ENCODE data around the gene ADARB1.

The ADARB1 gene

GRCh38 chr21:45086337-45086958, 12.1 kb downstream of the ADARB1 start:
- no peak overlapping the region for H3K27ac ChIP-seq
- H3K4me3 ChIP-seq, result no peak overlapping the region

GRCh38 chr21:45087022-45087823, 12.8 kb downstream of the ADARB1 start:
- no peak overlapping the region for H3K4me3 ChIP-seq
- peak overlapping the region in 2 of 21 experiments; percentile 9 to 20 for H3K27ac ChIP-seq

- Histone ChIP-seq H3K4me3 (no peak overlapping the region), H3K27ac (peak overlapping the region in 1 of 21 experiments; percentile 9)
Observed at GRCh38 chr21:45088116-45088515, 13.7 kb downstream of the ADARB1 start.

GRCh38 chr21:45088729-45089128, 14.3 kb downstream of the ADARB1 start:
- no peak overlapping the region for H3K4me3 ChIP-seq
- H3K27ac ChIP-seq, result no peak overlapping the region

GRCh38 chr21:45089964-45090363, 15.6 kb downstream of the ADARB1 start:
- no peak overlapping the region for H3K27ac ChIP-seq
- no peak overlapping the region for H3K4me3 ChIP-seq

- Histone ChIP-seq H3K4me3 (no peak overlapping the region), H3K27ac (peak overlapping the region in 1 of 21 experiments; percentile 8)
Observed at GRCh38 chr21:45090966-45091365, 16.6 kb downstream of the ADARB1 start.

GRCh38 chr21:45091550-45092322, 17.4 kb downstream of the ADARB1 start:
- no peak overlapping the region for H3K4me3 ChIP-seq
- H3K27ac ChIP-seq, result peak overlapping the region in 1 of 21 experiments; percentile 8

GRCh38 chr21:45093035-45093532, 18.7 kb downstream of the ADARB1 start:
- no peak overlapping the region for H3K4me3 ChIP-seq
- H3K27ac ChIP-seq, result peak overlapping the region in 15 of 21 experiments; percentile 4 to 75 (median 41)

GRCh38 chr21:45094412-45094811, 20.0 kb downstream of the ADARB1 start:
- H3K27ac ChIP-seq, result peak overlapping the region in 1 of 21 experiments; percentile 24
- H3K4me3 ChIP-seq, result no peak overlapping the region

- Histone ChIP-seq H3K4me3 (no peak overlapping the region), H3K27ac (peak overlapping the region in 1 of 21 experiments; percentile 15)
Observed at GRCh38 chr21:45095505-45095904, 21.1 kb downstream of the ADARB1 start.

GRCh38 chr21:45096217-45096616, 21.8 kb downstream of the ADARB1 start:
- H3K4me3 ChIP-seq, result no peak overlapping the region

GRCh38 chr21:45097827-45098387, 23.5 kb downstream of the ADARB1 start:
- Histone ChIP-seq H3K4me3 (no peak overlapping the region), H3K27ac (no peak overlapping the region)

More at GRCh38 chr21:45096217-45096616, 21.8 kb downstream of the ADARB1 start:
- peak overlapping the region in 1 of 21 experiments; percentile 15 for H3K27ac ChIP-seq

- Histone ChIP-seq H3K4me3 (no peak overlapping the region), H3K27ac (peak overlapping the region in 1 of 21 experiments; percentile 25)
Observed at GRCh38 chr21:45098867-45099266, 24.5 kb downstream of the ADARB1 start.

GRCh38 chr21:45099571-45099970, 25.2 kb downstream of the ADARB1 start:
- Histone ChIP-seq H3K4me3 (no peak overlapping the region), H3K27ac (no peak overlapping the region)

- Histone ChIP-seq H3K4me3 (no peak overlapping the region), H3K27ac (no peak overlapping the region)
Observed at GRCh38 chr21:45100866-45101265, 26.5 kb downstream of the ADARB1 start.

GRCh38 chr21:45102391-45102932, 28.1 kb downstream of the ADARB1 start:
- H3K27ac ChIP-seq, result peak overlapping the region in 3 of 21 experiments; percentile 37 to 70 (median 45)
- H3K4me3 ChIP-seq, result no peak overlapping the region

GRCh38 chr21:45103971-45104520, 29.7 kb downstream of the ADARB1 start:
- Histone ChIP-seq H3K27ac (no peak overlapping the region), H3K4me3 (no peak overlapping the region)

- Histone ChIP-seq H3K4me3 (no peak overlapping the region), H3K27ac (peak overlapping the region in 1 of 21 experiments; percentile 58)
Observed at GRCh38 chr21:45104560-45104959, 30.2 kb downstream of the ADARB1 start.

GRCh38 chr21:45105906-45106485, 31.6 kb downstream of the ADARB1 start:
- H3K4me3 ChIP-seq, result no peak overlapping the region
- H3K27ac ChIP-seq, result no peak overlapping the region
